Measurements from ENCODE around the gene ARHGEF18.

The ARHGEF18 gene

GRCh38 chr19:7304200-7304599 lies 44.5 kb upstream of the ARHGEF18 start:
- TF ChIP-seq FOXM1 (IDR thresholded peaks at IDR 0.05; ENCODE audit: borderline replicate concordance, low read depth) (no peak), EGR1 (IDR thresholded peaks at IDR 0.05) (no peak), USF1 (IDR thresholded peaks at IDR 0.05) (no peak), NFIC (IDR thresholded peaks at IDR 0.05) (no peak), TCF12 (IDR thresholded peaks at IDR 0.05; ENCODE audit: low read depth) (no peak), ZBTB7A (IDR thresholded peaks at IDR 0.05; ENCODE audit: low read depth) (no peak), TAF1 (IDR thresholded peaks at IDR 0.05; ENCODE audit: low read depth) (no peak), EP300 (IDR thresholded peaks at IDR 0.05; ENCODE audit: borderline replicate concordance) (no peak), MAX (IDR thresholded peaks at IDR 0.05) (no peak)

- TF ChIP-seq FOXM1 (IDR thresholded peaks at IDR 0.05; ENCODE audit: borderline replicate concordance, low read depth) (no peak), RAD21 (IDR thresholded peaks at IDR 0.05; ENCODE audit: low read depth) (no peak), ZBTB7A (IDR thresholded peaks at IDR 0.05; ENCODE audit: low read depth) (no peak), TAF1 (IDR thresholded peaks at IDR 0.05; ENCODE audit: low read depth) (no peak), TCF12 (IDR thresholded peaks at IDR 0.05; ENCODE audit: low read depth) (no peak), CREB1 (IDR thresholded peaks at IDR 0.05; ENCODE audit: low read depth) (no peak), MAX (IDR thresholded peaks at IDR 0.05) (no peak), YY1 (IDR thresholded peaks at IDR 0.05; ENCODE audit: low read depth) (no peak), NFIC (IDR thresholded peaks at IDR 0.05) (no peak), CEBPB (IDR thresholded peaks at IDR 0.05) (no peak), REST (IDR thresholded peaks at IDR 0.05; ENCODE audit: low read depth) (no peak), EGR1 (IDR thresholded peaks at IDR 0.05) (no peak), TEAD4 (IDR thresholded peaks at IDR 0.05) (no peak), EP300 (IDR thresholded peaks at IDR 0.05; ENCODE audit: borderline replicate concordance) (no peak), USF1 (IDR thresholded peaks at IDR 0.05) (no peak)
Observed at GRCh38 chr19:7307590-7308218, 41.0 kb upstream of the ARHGEF18 start.

- TF ChIP-seq USF1 (IDR thresholded peaks at IDR 0.05): no peak
- no peak for TF ChIP-seq CEBPB (IDR thresholded peaks at IDR 0.05)
- TF ChIP-seq CREB1 (IDR thresholded peaks at IDR 0.05; ENCODE audit: low read depth): no peak
- no peak for TF ChIP-seq REST (IDR thresholded peaks at IDR 0.05; ENCODE audit: low read depth)
- TF ChIP-seq RAD21 (IDR thresholded peaks at IDR 0.05; ENCODE audit: low read depth): no peak
- TF ChIP-seq FOXM1 (IDR thresholded peaks at IDR 0.05; ENCODE audit: borderline replicate concordance, low read depth): no peak
- TF ChIP-seq TEAD4 (IDR thresholded peaks at IDR 0.05): no peak
- TF ChIP-seq TAF1 (IDR thresholded peaks at IDR 0.05; ENCODE audit: low read depth): no peak
- no peak for TF ChIP-seq EP300 (IDR thresholded peaks at IDR 0.05; ENCODE audit: borderline replicate concordance)
- no peak for TF ChIP-seq NFIC (IDR thresholded peaks at IDR 0.05)
- TF ChIP-seq EGR1 (IDR thresholded peaks at IDR 0.05): no peak
- no peak for TF ChIP-seq MAX (IDR thresholded peaks at IDR 0.05)
- no peak for TF ChIP-seq YY1 (IDR thresholded peaks at IDR 0.05; ENCODE audit: low read depth)
- TF ChIP-seq ZBTB7A (IDR thresholded peaks at IDR 0.05; ENCODE audit: low read depth): no peak
- no peak for TF ChIP-seq TCF12 (IDR thresholded peaks at IDR 0.05; ENCODE audit: low read depth)
Observed at GRCh38 chr19:7311911-7312310, 36.8 kb upstream of the ARHGEF18 start.

GRCh38 chr19:7312816-7313215 lies 35.9 kb upstream of the ARHGEF18 start:
- TF ChIP-seq MAX (IDR thresholded peaks at IDR 0.05) (no peak), EP300 (IDR thresholded peaks at IDR 0.05; ENCODE audit: borderline replicate concordance) (no peak), TCF12 (IDR thresholded peaks at IDR 0.05; ENCODE audit: low read depth) (no peak), TAF1 (IDR thresholded peaks at IDR 0.05; ENCODE audit: low read depth) (no peak), YY1 (IDR thresholded peaks at IDR 0.05; ENCODE audit: low read depth) (no peak), CREB1 (IDR thresholded peaks at IDR 0.05; ENCODE audit: low read depth) (no peak), ZBTB7A (IDR thresholded peaks at IDR 0.05; ENCODE audit: low read depth) (no peak), RAD21 (IDR thresholded peaks at IDR 0.05; ENCODE audit: low read depth) (no peak), FOXM1 (IDR thresholded peaks at IDR 0.05; ENCODE audit: borderline replicate concordance, low read depth) (no peak), CEBPB (IDR thresholded peaks at IDR 0.05) (no peak), REST (IDR thresholded peaks at IDR 0.05; ENCODE audit: low read depth) (no peak), USF1 (IDR thresholded peaks at IDR 0.05) (no peak), NFIC (IDR thresholded peaks at IDR 0.05) (no peak), EGR1 (IDR thresholded peaks at IDR 0.05) (no peak), TEAD4 (IDR thresholded peaks at IDR 0.05) (no peak)

All from Ishikawa (cell line).